SK-N-SH (cell line): ENCODE results near the gene ADD1. TPM values are rescaled to one million over a fixed set of nuclear protein-coding genes. Genes with fewer than 3 reads are reported as not detected.

Experiments used
- CTCF ChIA-PET: fragments of 300-600, 350-600 bp; formaldehyde crosslinking; extraction: SDS; loops from one replicate; lab custom pipeline; 2021; lab: Yijun Ruan, JAX
- POLR2A ChIA-PET: fragments of 350-600 bp; sonication (Branson Sonifier 250); formaldehyde crosslinking; extraction: SDS; loops from one replicate; lab custom pipeline; 2020; ENCODE audit warnings: antibody characterized with exemption, inconsistent platforms; lab: Yijun Ruan, JAX
- DNase-seq: peaks from one replicate; pipeline ENCODE4 v3.0.0; 2012
- H2AFZ ChIP-seq: fragments of 200-600 bp; sonication (generic); 2 replicates; pipeline ENCODE4 v1.8.1; 2016; ENCODE audit warnings: antibody characterized with exemption, mild to moderate bottlenecking, low read depth
- H3F3A ChIP-seq: fragments of 200-600 bp; sonication (generic); replicated peaks from 2 replicates; pipeline ENCODE3; 2016; ENCODE audit warnings: antibody characterized with exemption, mild to moderate bottlenecking; ENCODE audit not compliant: insufficient read depth
- H3K27ac ChIP-seq, 2 experiments: fragments of 200-500 bp in 1 of 2; fragments of 200-600 bp in 1 of 2; sonication (Bioruptor generic) in 1 of 2; sonication (generic), shearing (Covaris generic) in 1 of 2; 2 replicates each; pipeline versions ENCODE4 v1.5.1 to v1.6.1; 2014 to 2016; ENCODE audit warnings: low read depth in 2 of 2, inconsistent platforms in 1 of 2, low read length in 1 of 2, mild to moderate bottlenecking in 1 of 2, mixed read lengths in 1 of 2
- H3K27me3 ChIP-seq: fragments of 200-600 bp; sonication (generic), shearing (Covaris generic); 2 replicates; pipeline ENCODE4 v1.6.1; 2016; ENCODE audit warnings: mixed run types; ENCODE audit not compliant: insufficient read depth
- H3K36me3 ChIP-seq, 2 experiments: fragments of 200-500 bp in 1 of 2; fragments of 200-600 bp in 1 of 2; sonication (Bioruptor generic) in 1 of 2; sonication (generic) in 1 of 2; replicated peaks in 1 of 2; 2 replicates each; pipeline versions ENCODE3 to v1.5.1; 2014 to 2016; ENCODE audit warnings: low read length in 1 of 2, mild to moderate bottlenecking in 1 of 2; ENCODE audit not compliant: insufficient read depth in 2 of 2, control insufficient read depth in 1 of 2
- H3K4me1 ChIP-seq, 2 experiments: fragments of 200-500 bp in 1 of 2; fragments of 200-600 bp in 1 of 2; sonication (Bioruptor generic) in 1 of 2; sonication (generic), shearing (Covaris generic) in 1 of 2; 2 replicates each; pipeline versions ENCODE4 v1.5.1 to v1.6.1; 2014 to 2016; ENCODE audit warnings: low read depth in 1 of 2, low read length in 1 of 2, mixed run types in 1 of 2; ENCODE audit not compliant: insufficient read depth in 2 of 2, control insufficient read depth in 1 of 2
- H3K4me2 ChIP-seq: fragments of 200-600 bp; sonication (generic), shearing (Covaris generic); 2 replicates; pipeline ENCODE4 v1.6.1; 2017; ENCODE audit warnings: mixed run types
- H3K4me3 ChIP-seq, 2 experiments: fragments of 200-500 bp in 1 of 2; fragments of 200-600 bp in 1 of 2; sonication (Bioruptor generic) in 1 of 2; sonication (generic), shearing (Covaris generic) in 1 of 2; 2 replicates each; pipeline versions ENCODE4 v1.5.1 to v1.8.1; 2014 to 2016; ENCODE audit warnings: low read depth in 2 of 2, inconsistent platforms in 1 of 2, low read length in 1 of 2, mild to moderate bottlenecking in 1 of 2, mixed read lengths in 1 of 2, moderate library complexity in 1 of 2
- H3K79me2 ChIP-seq: fragments of 200-600 bp; sonication (generic); 2 replicates; pipeline ENCODE4 v1.8.1; 2017; ENCODE audit warnings: mild to moderate bottlenecking; ENCODE audit not compliant: insufficient read depth
- H3K9ac ChIP-seq: fragments of 200-600 bp; sonication (generic); 2 replicates; pipeline ENCODE4 v1.6.1; 2017; ENCODE audit warnings: mixed run types
- H3K9me2 ChIP-seq: fragments of 200-600 bp; sonication (generic); 2 replicates; pipeline ENCODE4 v1.6.1; 2017; ENCODE audit warnings: mixed run types
- H3K9me3 ChIP-seq: fragments of 200-600 bp; sonication (generic); 2 replicates; pipeline ENCODE4 v1.6.1; 2017; ENCODE audit warnings: mixed run types, mild to moderate bottlenecking, moderate library complexity
- H4K20me1 ChIP-seq: fragments of 200-600 bp; sonication (generic); 2 replicates; pipeline ENCODE4 v1.6.1; 2017; ENCODE audit warnings: mild to moderate bottlenecking, mixed run types; ENCODE audit not compliant: insufficient read depth
- CHD2 ChIP-seq: fragments of 150-350 bp; IDR thresholded peaks from 2 replicates; pipeline ENCODE4 v1.6.1; 2018; ENCODE audit warnings: low read length; ENCODE audit not compliant: partially characterized antibody
- ELF1 ChIP-seq: IDR thresholded peaks from 2 replicates; pipeline ENCODE4 v1.4.0; 2012
- EP300 ChIP-seq, 2 experiments: IDR thresholded peaks; 2 replicates each; pipeline versions ENCODE4 v1.4.0 to v1.6.1; 2012; ENCODE audit warnings: borderline replicate concordance in 1 of 2, low read depth in 1 of 2, low read length in 1 of 2
- FOXM1 ChIP-seq: IDR thresholded peaks from 2 replicates; pipeline ENCODE4 v1.4.0; 2012; ENCODE audit warnings: low read depth, mild to moderate bottlenecking
- GATA2 ChIP-seq: sonication (generic); formaldehyde crosslinking; IDR thresholded peaks from 2 replicates; pipeline ENCODE4 v1.5.0; 2020; ENCODE audit warnings: mild to moderate bottlenecking, missing genetic modification reagents
- JUND ChIP-seq: IDR thresholded peaks from 2 replicates; pipeline ENCODE4 v1.4.0; 2012
- NRF1 ChIP-seq: IDR thresholded peaks from 2 replicates; pipeline ENCODE4 v1.6.1; 2012; ENCODE audit warnings: low read depth, mild to moderate bottlenecking, low read length
- POLR2AphosphoS5 ChIP-seq: IDR thresholded peaks from 2 replicates; pipeline ENCODE4 v1.6.1; 2012; ENCODE audit warnings: low read depth, low read length
- RAD21 ChIP-seq: IDR thresholded peaks from 2 replicates; pipeline ENCODE4 v1.6.1; 2012; ENCODE audit warnings: mild to moderate bottlenecking, low read length
- SIN3A ChIP-seq: IDR thresholded peaks from 2 replicates; pipeline ENCODE4 v1.6.1; 2012; ENCODE audit warnings: low read depth, mild to moderate bottlenecking, low read length, moderate library complexity, borderline replicate concordance
- TCF12 ChIP-seq: IDR thresholded peaks from 2 replicates; pipeline ENCODE4 v1.4.0; 2012
- YY1 ChIP-seq: IDR thresholded peaks from 2 replicates; pipeline ENCODE4 v1.4.0; 2012; ENCODE audit warnings: low read depth, mild to moderate bottlenecking
- WGBS: methylation state at CpG from one replicate; pipeline ENCODE4 v1.1.6; 2017; ENCODE audit warnings: low lambda C conversion rate; 5-methylcytosine and 5-hydroxymethylcytosine counted together
- polyA plus RNA-seq, 3 experiments: library from polyadenylated mRNA; depleted of rRNA; stranded (reverse); fragments of >200 nt; gene quantifications; 2 replicates each; pipeline ENCODE4 v1.2.3, GENCODE V29; 2012
- TF ChIP-seq, protein P1 (sequence below): IDR thresholded peaks from 2 replicates; pipeline ENCODE4; 2012
- TF ChIP-seq, protein P2 (sequence below): fragments of 200-600 bp; sonication (generic); IDR thresholded peaks from 2 replicates; pipeline ENCODE4 v1.6.1; 2017; ENCODE audit warnings: antibody characterized with exemption, mild to moderate bottlenecking, moderate library complexity
- TF ChIP-seq, protein P3 (sequence below): IDR thresholded peaks from 2 replicates; pipeline ENCODE4 v1.6.1; 2012; ENCODE audit warnings: mild to moderate bottlenecking, low read depth, low read length, moderate library complexity

The ADD1 gene
- polyA plus RNA-seq, 1 of the 3 experiments (the other 2 are of a cell fraction): 155 TPM

DNA sequence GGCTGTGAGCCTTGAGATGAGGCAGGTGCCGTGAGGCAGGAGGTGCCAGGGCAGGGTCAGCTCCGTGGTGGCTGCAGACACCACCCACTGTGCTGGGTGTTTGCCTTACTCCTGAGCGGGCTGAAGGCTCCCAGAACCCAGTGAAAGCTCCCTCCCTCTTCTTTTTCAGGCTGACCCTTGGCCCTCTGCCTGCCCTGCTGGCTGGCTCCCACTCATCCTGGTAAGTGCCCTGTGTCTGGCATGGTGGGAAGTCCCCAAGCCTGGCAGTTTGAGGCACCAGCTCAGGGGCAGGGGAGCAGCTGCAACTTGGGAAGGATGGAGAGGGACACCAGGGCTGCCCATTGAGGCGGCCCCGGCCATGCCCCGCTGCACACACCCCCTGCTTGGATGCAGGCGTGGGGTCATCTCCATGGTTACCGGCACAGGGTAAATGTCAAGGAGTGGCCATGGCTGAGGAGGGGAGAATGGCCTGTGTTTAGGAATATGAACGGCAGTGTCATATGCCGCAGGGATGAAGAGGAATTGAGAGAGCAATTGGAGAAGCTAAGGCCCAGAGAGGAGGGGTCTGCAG lies 33.9 kb upstream of the ADD1 start (continued):
- TF ChIP-seq GATA2: no peak
- TF ChIP-seq NRF1: no peak
- TF ChIP-seq RAD21: no peak
- TF ChIP-seq SIN3A: no peak
- TF ChIP-seq JUND: no peak

DNA sequence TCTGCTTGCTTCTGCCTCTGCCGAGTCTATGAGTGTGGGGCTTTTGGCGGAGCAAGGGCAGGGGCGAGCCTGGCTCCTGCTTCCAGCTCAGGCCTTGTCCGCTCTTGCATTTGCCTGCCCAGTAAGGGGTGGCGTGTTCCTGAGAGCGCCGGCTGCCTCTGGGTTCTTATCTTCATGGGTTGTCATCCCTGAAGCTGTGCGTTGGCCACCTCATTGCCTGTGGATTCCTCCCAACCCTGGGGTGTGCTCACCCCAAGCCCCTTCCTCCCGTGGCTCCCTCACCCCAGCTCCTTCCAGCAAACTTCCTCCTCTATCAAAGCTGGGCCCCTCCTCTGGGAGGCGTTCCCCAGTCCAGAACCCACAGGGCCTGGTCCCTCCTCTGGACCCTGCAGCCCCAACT lies 33.3 kb upstream of the ADD1 start:
- no peak for DNase-seq
- POLR2A ChIA-PET: interaction anchor here (1.2 to 2.0 kb wide), 2 partner anchors 8 to 12 kb away, joined by 4 to 8 read pairs; no protein-coding TSS in a partner anchor
- Histone ChIP-seq H3K4me3 (no peak overlapping the region), H3K36me3 (no peaks in the 10 kb centered on the region), H3K9ac (no peak overlapping the region), H3K79me2 (no peaks in the 10 kb centered on the region), H2AFZ (no peak overlapping the region), H3K27ac (peak overlapping the region in 1 of 2 experiments; percentile 11; a peak in 1 of 4 replicates), H3F3A (no peaks in the 10 kb centered on the region), H3K27me3 (no peaks in the 10 kb centered on the region), H3K9me3 (no peaks in the 10 kb centered on the region), H3K4me2 (no peak overlapping the region), H4K20me1 (no peaks in the 10 kb centered on the region), H3K4me1 (peaks cover 0 to 68% of the 10 kb centered on the region in 2 experiments; a peak in 1 of 4 replicates), H3K9me2 (no peaks in the 10 kb centered on the region)
- CTCF ChIA-PET: no interaction called here
- 96% methylated on average over 3 of the region's 10 CpGs for WGBS
- TF ChIP-seq CHD2 (no peak), TCF12 (no peak), FOXM1 (no peak), EP300 (IDR thresholded peaks at IDR 0.05; ENCODE audit: borderline replicate concordance in 1 of 2, low read depth in 1 of 2, low read length in 1 of 2) (no peak), POLR2AphosphoS5 (no peak), RAD21 (no peak), ELF1 (no peak), GATA2 (no peak), JUND (no peak), YY1 (no peak)
- TF ChIP-seq, protein P1, sequence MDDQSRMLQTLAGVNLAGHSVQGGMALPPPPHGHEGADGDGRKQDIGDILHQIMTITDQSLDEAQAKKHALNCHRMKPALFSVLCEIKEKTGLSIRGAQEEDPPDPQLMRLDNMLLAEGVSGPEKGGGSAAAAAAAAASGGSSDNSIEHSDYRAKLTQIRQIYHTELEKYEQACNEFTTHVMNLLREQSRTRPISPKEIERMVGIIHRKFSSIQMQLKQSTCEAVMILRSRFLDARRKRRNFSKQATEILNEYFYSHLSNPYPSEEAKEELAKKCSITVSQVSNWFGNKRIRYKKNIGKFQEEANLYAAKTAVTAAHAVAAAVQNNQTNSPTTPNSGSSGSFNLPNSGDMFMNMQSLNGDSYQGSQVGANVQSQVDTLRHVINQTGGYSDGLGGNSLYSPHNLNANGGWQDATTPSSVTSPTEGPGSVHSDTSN: no peak
- TF ChIP-seq, protein P2, sequence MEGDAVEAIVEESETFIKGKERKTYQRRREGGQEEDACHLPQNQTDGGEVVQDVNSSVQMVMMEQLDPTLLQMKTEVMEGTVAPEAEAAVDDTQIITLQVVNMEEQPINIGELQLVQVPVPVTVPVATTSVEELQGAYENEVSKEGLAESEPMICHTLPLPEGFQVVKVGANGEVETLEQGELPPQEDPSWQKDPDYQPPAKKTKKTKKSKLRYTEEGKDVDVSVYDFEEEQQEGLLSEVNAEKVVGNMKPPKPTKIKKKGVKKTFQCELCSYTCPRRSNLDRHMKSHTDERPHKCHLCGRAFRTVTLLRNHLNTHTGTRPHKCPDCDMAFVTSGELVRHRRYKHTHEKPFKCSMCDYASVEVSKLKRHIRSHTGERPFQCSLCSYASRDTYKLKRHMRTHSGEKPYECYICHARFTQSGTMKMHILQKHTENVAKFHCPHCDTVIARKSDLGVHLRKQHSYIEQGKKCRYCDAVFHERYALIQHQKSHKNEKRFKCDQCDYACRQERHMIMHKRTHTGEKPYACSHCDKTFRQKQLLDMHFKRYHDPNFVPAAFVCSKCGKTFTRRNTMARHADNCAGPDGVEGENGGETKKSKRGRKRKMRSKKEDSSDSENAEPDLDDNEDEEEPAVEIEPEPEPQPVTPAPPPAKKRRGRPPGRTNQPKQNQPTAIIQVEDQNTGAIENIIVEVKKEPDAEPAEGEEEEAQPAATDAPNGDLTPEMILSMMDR: no peak
- TF ChIP-seq, protein P3, sequence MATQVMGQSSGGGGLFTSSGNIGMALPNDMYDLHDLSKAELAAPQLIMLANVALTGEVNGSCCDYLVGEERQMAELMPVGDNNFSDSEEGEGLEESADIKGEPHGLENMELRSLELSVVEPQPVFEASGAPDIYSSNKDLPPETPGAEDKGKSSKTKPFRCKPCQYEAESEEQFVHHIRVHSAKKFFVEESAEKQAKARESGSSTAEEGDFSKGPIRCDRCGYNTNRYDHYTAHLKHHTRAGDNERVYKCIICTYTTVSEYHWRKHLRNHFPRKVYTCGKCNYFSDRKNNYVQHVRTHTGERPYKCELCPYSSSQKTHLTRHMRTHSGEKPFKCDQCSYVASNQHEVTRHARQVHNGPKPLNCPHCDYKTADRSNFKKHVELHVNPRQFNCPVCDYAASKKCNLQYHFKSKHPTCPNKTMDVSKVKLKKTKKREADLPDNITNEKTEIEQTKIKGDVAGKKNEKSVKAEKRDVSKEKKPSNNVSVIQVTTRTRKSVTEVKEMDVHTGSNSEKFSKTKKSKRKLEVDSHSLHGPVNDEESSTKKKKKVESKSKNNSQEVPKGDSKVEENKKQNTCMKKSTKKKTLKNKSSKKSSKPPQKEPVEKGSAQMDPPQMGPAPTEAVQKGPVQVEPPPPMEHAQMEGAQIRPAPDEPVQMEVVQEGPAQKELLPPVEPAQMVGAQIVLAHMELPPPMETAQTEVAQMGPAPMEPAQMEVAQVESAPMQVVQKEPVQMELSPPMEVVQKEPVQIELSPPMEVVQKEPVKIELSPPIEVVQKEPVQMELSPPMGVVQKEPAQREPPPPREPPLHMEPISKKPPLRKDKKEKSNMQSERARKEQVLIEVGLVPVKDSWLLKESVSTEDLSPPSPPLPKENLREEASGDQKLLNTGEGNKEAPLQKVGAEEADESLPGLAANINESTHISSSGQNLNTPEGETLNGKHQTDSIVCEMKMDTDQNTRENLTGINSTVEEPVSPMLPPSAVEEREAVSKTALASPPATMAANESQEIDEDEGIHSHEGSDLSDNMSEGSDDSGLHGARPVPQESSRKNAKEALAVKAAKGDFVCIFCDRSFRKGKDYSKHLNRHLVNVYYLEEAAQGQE: no peak
